A549 treated with AZD9567 at 1 μM for 4 hours (cell line): Measurements from ENCODE around the gene HLA-C. TPM values are rescaled to one million over a fixed set of nuclear protein-coding genes. Genes with fewer than 3 reads are reported as not detected.

Experiments
- total RNA-seq: library from RNA; stranded (reverse); fragments of 200-300 nt; extraction: Qiagen RNA extraction; gene quantifications from 5 replicates; pipeline ENCODE4 v1.2.3, GENCODE V29; 2022; ENCODE audit not compliant: insufficient read depth

HLA-C gene
- total RNA-seq, result 42.8 to 57.6 TPM (median 53.4 TPM) in 5 replicates

GRCh38 chr6:31271641-31272357, at the start of gene HLA-C:
Gene HLA-C (minus strand): TSS chr6:31272092. CDS start chr6:31272071, 21 bp downstream.

Other genes with a start within 250 kb of the HLA-C start
- gene C6orf15, start 159.5 kb downstream of the HLA-C start, total RNA-seq, result not detected in 5 replicates
- gene PSORS1C1, start 157.3 kb downstream of the HLA-C start, total RNA-seq, result 3.5 to 6.1 TPM (median 4.7 TPM) in 4 of 5 replicates, not detected in the other
- gene CDSN, start 151.6 kb downstream of the HLA-C start, total RNA-seq, result 0.02 to 0.05 TPM (median 0.05 TPM) in 3 of 5 replicates, not detected in the others
- gene PSORS1C2, start 133.0 kb downstream of the HLA-C start, total RNA-seq, result not detected in 5 replicates
- 6.7 to 9.0 TPM (median 6.9 TPM) in 5 replicates for gene CCHCR1, start 114.3 kb downstream of the HLA-C start, total RNA-seq
- 11.8 to 14.9 TPM (median 14.5 TPM) in 5 replicates for gene TCF19, start 113.5 kb downstream of the HLA-C start, total RNA-seq
- 8.0 to 13.8 TPM (median 10.5 TPM) in 5 replicates for gene POU5F1, start 101.4 kb downstream of the HLA-C start, total RNA-seq
- gene HLA-B, start 85.1 kb upstream of the HLA-C start, total RNA-seq, result 26.6 to 30.8 TPM (median 28.4 TPM) in 5 replicates
- 30.4 to 38.8 TPM (median 31.3 TPM) in 5 replicates for gene MICA, start 131.5 kb upstream of the HLA-C start, total RNA-seq
- 6.3 to 10.0 TPM (median 7.2 TPM) in 5 replicates for gene MICB, start 226.1 kb upstream of the HLA-C start, total RNA-seq